GM23248 (cell line): ENCODE measurements around the gene DLG2. TPM values are rescaled to one million over a fixed set of nuclear protein-coding genes. Genes with fewer than 3 reads are reported as not detected.

Experiments
- DNase-seq: peaks from one replicate; pipeline ENCODE4 v3.0.0-alpha.2; 2015
- H2AFZ ChIP-seq: fragments of 200-600 bp; sonication (generic); 2 replicates; pipeline ENCODE4 v1.6.1; 2016; ENCODE audit warnings: antibody characterized with exemption
- H3F3A ChIP-seq: fragments of 200-600 bp; sonication (generic); 2 replicates; pipeline ENCODE4 v1.6.1; 2016; ENCODE audit warnings: mild to moderate bottlenecking, antibody characterized with exemption, mixed run types; ENCODE audit not compliant: insufficient read depth
- H3K27ac ChIP-seq: fragments of 200-600 bp; sonication (generic); 2 replicates; pipeline ENCODE4 v1.5.1; 2016; ENCODE audit warnings: mild to moderate bottlenecking
- H3K27me3 ChIP-seq: fragments of 200-600 bp; sonication (generic); replicated peaks from 2 replicates; pipeline ENCODE4 v1.6.1; 2016; ENCODE audit warnings: mild to moderate bottlenecking; ENCODE audit not compliant: insufficient read depth
- H3K36me3 ChIP-seq: fragments of 200-600 bp; sonication (generic); 2 replicates; pipeline ENCODE4 v1.6.1; 2016; ENCODE audit warnings: low read depth, mild to moderate bottlenecking
- H3K4me1 ChIP-seq: fragments of 200-600 bp; sonication (generic); 2 replicates; pipeline ENCODE4 v1.6.1; 2016; ENCODE audit warnings: mild to moderate bottlenecking; ENCODE audit not compliant: insufficient read depth
- H3K4me2 ChIP-seq: fragments of 200-600 bp; sonication (generic); one replicate; pipeline ENCODE4 v1.6.1; 2016; ENCODE audit warnings: mild to moderate bottlenecking; ENCODE audit not compliant: unreplicated experiment
- H3K4me3 ChIP-seq: fragments of 200-600 bp; sonication (generic); 2 replicates; pipeline ENCODE4 v1.5.1; 2016; ENCODE audit warnings: mild to moderate bottlenecking
- H3K79me2 ChIP-seq: fragments of 200-600 bp; sonication (generic); 2 replicates; pipeline ENCODE4 v1.6.1; 2016; ENCODE audit warnings: mild to moderate bottlenecking; ENCODE audit not compliant: insufficient read depth
- H3K9ac ChIP-seq: fragments of 200-600 bp; sonication (generic); 2 replicates; pipeline ENCODE4 v1.6.1; 2016; ENCODE audit warnings: mild to moderate bottlenecking
- H3K9me2 ChIP-seq: fragments of 200-600 bp; sonication (generic); 2 replicates; pipeline ENCODE4 v1.6.1; 2016; ENCODE audit warnings: mixed run types, mild to moderate bottlenecking, moderate library complexity; ENCODE audit not compliant: insufficient read depth
- H3K9me3 ChIP-seq: fragments of 200-600 bp; sonication (generic); one replicate; pipeline ENCODE4 v1.6.1; 2017; ENCODE audit warnings: low read depth
- H4K20me1 ChIP-seq: fragments of 200-600 bp; sonication (generic); 2 replicates; pipeline ENCODE4 v1.6.0; 2016; ENCODE audit not compliant: insufficient read depth
- EZH2 ChIP-seq: fragments of 200-600 bp; sonication (generic); IDR thresholded peaks from 2 replicates; pipeline ENCODE4 v1.6.1; 2018; ENCODE audit warnings: antibody characterized with exemption, mild to moderate bottlenecking; ENCODE audit not compliant: insufficient read depth, poor library complexity, severe bottlenecking
- EZH2phosphoT487 ChIP-seq: fragments of 200-600 bp; sonication (generic); IDR thresholded peaks from 2 replicates; pipeline ENCODE4 v1.6.1; 2018; ENCODE audit warnings: antibody characterized with exemption, moderate library complexity, mild to moderate bottlenecking, low read depth; ENCODE audit not compliant: insufficient read depth
- WGBS, 2 experiments: methylation state at CpG; one replicate each; pipeline ENCODE4 v1.1.6; 2015 to 2017; ENCODE audit warnings: low lambda C conversion rate in 2 of 2, low coverage in 1 of 2; ENCODE audit errors: missing lambda C conversion rate in 2 of 2; 5-methylcytosine and 5-hydroxymethylcytosine counted together
- in situ Hi-C: fragments of 300-500 bp; cut with MboI; formaldehyde crosslinking; loops from 2 replicates; pipeline ENCODE4 v1.15.0; 2020
- polyA plus RNA-seq: library from polyadenylated mRNA; unstranded; fragments of >200 nt; fragmentation: Nextera tagmentation; extraction: Ambion mirVana; gene quantifications from 2 replicates; pipeline ENCODE4 v1.2.1, GENCODE V29; 2016
- total RNA-seq: library from RNA; depleted of rRNA; stranded (reverse); fragments of >200 nt; shearing (Covaris generic); gene quantifications from 2 replicates; pipeline ENCODE4 v1.2.3, GENCODE V29; 2014

Gene DLG2
- total and polyA plus RNA-seq, 2 experiments from 2014 or later, result 1.1 to 1.7 TPM

- 56 to 57% methylated on average over 2 of the region's 2 CpGs for WGBS, 2 experiments
- in situ Hi-C loops, result no loop called here
- H3K79me2 ChIP-seq, result no peaks in the 10 kb centered on the region
Observed at GRCh38 chr11:83629775-83630174, 1997.4 kb downstream of the DLG2 start.

GRCh38 chr11:83628622-83629355 lies 1998.4 kb downstream of the DLG2 start:
- Histone ChIP-seq H3K9me2 (no peaks in the 10 kb centered on the region), H3K79me2 (no peaks in the 10 kb centered on the region), H3K27me3 (no peaks in the 10 kb centered on the region), H3K9ac (no peak overlapping the region), H3K36me3 (no peaks in the 10 kb centered on the region), H3K4me1 (no peaks in the 10 kb centered on the region), H4K20me1 (no peaks in the 10 kb centered on the region), H3K4me2 (no peak overlapping the region), H3K9me3 (no peaks in the 10 kb centered on the region), H3K27ac (no peak overlapping the region), H3K4me3 (no peak overlapping the region), H2AFZ (no peak overlapping the region), H3F3A (no peaks in the 10 kb centered on the region)
- in situ Hi-C loops, result no loop called here
- no peak for DNase-seq
- no peak for TF ChIP-seq EZH2phosphoT487
- no peak for TF ChIP-seq EZH2
- 73 to 74% methylated on average over 5 of the region's 5 CpGs for WGBS, 2 experiments

More at GRCh38 chr11:83629775-83630174, 1997.4 kb downstream of the DLG2 start:
- H3K9ac ChIP-seq, result no peak overlapping the region
- H3K4me3 ChIP-seq, result no peak overlapping the region
- H3F3A ChIP-seq, result no peaks in the 10 kb centered on the region
- no peaks in the 10 kb centered on the region for H4K20me1 ChIP-seq
- no peak overlapping the region for H3K27ac ChIP-seq
- no peaks in the 10 kb centered on the region for H3K36me3 ChIP-seq
- no peak for DNase-seq
- no peak overlapping the region for H3K4me2 ChIP-seq
- no peaks in the 10 kb centered on the region for H3K27me3 ChIP-seq
- H3K4me1 ChIP-seq, result no peaks in the 10 kb centered on the region
- no peaks in the 10 kb centered on the region for H3K9me3 ChIP-seq
- no peak overlapping the region for H2AFZ ChIP-seq
- no peak for TF ChIP-seq EZH2
- no peak for TF ChIP-seq EZH2phosphoT487
- H3K9me2 ChIP-seq, result no peaks in the 10 kb centered on the region

GRCh38 chr11:83625336-83625735 lies 2001.8 kb downstream of the DLG2 start:
- Histone ChIP-seq H3K4me2 (no peak overlapping the region), H3K4me1 (no peaks in the 10 kb centered on the region), H3K9ac (no peak overlapping the region), H3K79me2 (no peaks in the 10 kb centered on the region), H2AFZ (no peak overlapping the region), H4K20me1 (no peaks in the 10 kb centered on the region), H3K27ac (no peak overlapping the region), H3K9me3 (no peaks in the 10 kb centered on the region), H3K4me3 (no peak overlapping the region), H3K36me3 (no peaks in the 10 kb centered on the region), H3K9me2 (no peaks in the 10 kb centered on the region), H3F3A (no peaks in the 10 kb centered on the region), H3K27me3 (no peaks in the 10 kb centered on the region)
- TF ChIP-seq EZH2phosphoT487 (no peak), EZH2 (no peak)
- WGBS, 2 experiments, result 72 to 89% methylated on average over 3 of the region's 3 CpGs
- no peak for DNase-seq
- in situ Hi-C loops, result no loop called here

DNA sequence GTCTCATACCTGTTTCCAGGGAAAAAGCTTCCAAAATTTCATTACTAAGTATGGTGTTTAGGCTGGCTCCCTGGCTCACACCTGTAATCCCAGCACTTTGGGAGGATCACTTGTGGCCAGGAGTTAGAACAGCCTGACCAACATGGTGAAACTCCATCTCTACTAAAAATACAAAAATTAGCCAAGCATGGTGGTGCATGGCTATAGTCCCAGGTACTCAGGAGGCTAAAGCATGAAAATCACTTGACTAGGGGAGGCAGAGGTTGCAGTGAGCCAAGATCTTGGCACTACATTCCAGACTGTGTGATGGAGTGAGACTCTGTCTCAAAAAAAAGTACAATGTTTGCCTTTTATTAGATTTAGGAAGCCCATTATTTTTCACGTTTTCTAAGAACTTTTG lies 2009.5 kb downstream of the DLG2 start:
- Histone ChIP-seq H4K20me1 (no peaks in the 10 kb centered on the region), H3K79me2 (no peaks in the 10 kb centered on the region), H3K27me3 (no peaks in the 10 kb centered on the region), H3K36me3 (no peaks in the 10 kb centered on the region), H3K27ac (no peak overlapping the region), H3K4me3 (no peak overlapping the region), H3K4me1 (no peaks in the 10 kb centered on the region), H3K9me2 (no peaks in the 10 kb centered on the region), H3F3A (no peaks in the 10 kb centered on the region), H3K4me2 (no peak overlapping the region), H3K9me3 (no peaks in the 10 kb centered on the region), H3K9ac (no peak overlapping the region), H2AFZ (no peak overlapping the region)
- in situ Hi-C loops, result no loop called here
- DNase-seq, result no peak
- WGBS, 2 experiments, result 38 to 52% methylated on average over 1 of the region's 1 CpG
- TF ChIP-seq EZH2phosphoT487, result no peak
- TF ChIP-seq EZH2, result no peak

DNA sequence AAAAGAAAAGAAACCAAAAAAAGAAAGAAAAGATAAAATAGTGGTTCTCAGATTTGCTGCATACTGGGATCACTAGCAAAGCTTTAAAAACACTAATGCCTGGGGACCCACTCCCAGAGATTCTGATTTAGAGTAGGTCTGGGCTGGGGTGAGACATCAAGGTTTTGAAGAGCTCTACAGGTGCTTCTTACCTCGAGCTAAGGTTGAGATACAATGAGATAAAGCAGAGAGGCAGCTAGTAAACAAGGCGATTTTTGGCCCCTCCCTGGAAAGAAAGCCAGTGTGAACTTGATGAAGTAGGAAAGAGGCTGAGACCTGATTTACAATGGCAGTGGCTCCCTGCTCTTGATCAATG lies 2013.4 kb downstream of the DLG2 start:
- no peak overlapping the region for H2AFZ ChIP-seq
- H4K20me1 ChIP-seq, result no peaks in the 10 kb centered on the region
- no peak overlapping the region for H3K4me3 ChIP-seq
- TF ChIP-seq EZH2phosphoT487 (no peak), EZH2 (no peak)
- no peak overlapping the region for H3K9ac ChIP-seq
- H3F3A ChIP-seq, result no peaks in the 10 kb centered on the region
- H3K27ac ChIP-seq, result no peak overlapping the region
- H3K9me2 ChIP-seq, result no peaks in the 10 kb centered on the region
- WGBS, 2 experiments, result 53 to 61% methylated on average over 2 of the region's 2 CpGs
- H3K27me3 ChIP-seq, result no peaks in the 10 kb centered on the region
- in situ Hi-C loops, result no loop called here
- no peaks in the 10 kb centered on the region for H3K36me3 ChIP-seq
- 0 out of 2 replicates have a peak, but pooled peaks cover 8% of the 10 kb centered on the region for H3K4me1 ChIP-seq
- no peaks in the 10 kb centered on the region for H3K79me2 ChIP-seq
- H3K9me3 ChIP-seq, result no peaks in the 10 kb centered on the region
- no peak overlapping the region for H3K4me2 ChIP-seq
- DNase-seq, result no peak
